Coronary artery (tissue), 2 donors: ENCODE results near the gene MKX.

Experiments used
- DNase-seq: peaks from one replicate; pipeline ENCODE4 v3.0.0-alpha.2; 2017; ENCODE audit warnings: low spot score
- H3K27ac ChIP-seq, 2 donors: fragments of 200-600 bp; sonication (generic); one replicate each; pipeline ENCODE4 v1.5.1; 2016 to 2019
- H3K4me3 ChIP-seq: fragments of 200-600 bp; sonication (generic); 2 replicates; pipeline ENCODE4 v1.5.1; 2016; ENCODE audit warnings: mild to moderate bottlenecking, moderate library complexity
- TF ChIP-seq, protein P1 (sequence below): fragments of 200-600 bp; sonication (generic); IDR thresholded peaks from one replicate; pipeline ENCODE4 v1.5.1; 2019; ENCODE audit warnings: antibody characterized with exemption

MKX gene

DNA sequence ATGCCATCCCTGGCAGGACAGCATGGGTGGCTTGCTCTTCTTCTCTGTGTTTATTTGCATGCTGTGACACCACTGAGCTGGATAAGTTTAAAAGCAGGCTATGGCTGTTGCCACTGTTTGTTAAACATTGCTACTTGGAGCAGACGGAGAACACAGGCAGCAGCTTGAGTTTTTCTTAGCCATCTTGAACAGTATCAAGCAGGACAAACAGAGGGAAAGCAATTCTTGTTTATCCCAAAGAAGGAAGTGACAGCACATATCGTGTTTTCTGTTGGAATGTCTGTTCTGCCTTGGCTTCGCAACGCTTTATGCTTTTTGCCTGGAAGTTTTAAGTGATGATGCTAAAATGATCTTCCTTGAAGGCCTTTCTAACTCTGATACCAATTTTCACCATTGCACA is 73.8 kb downstream of the MKX start:
- DNase-seq: no peak

DNA sequence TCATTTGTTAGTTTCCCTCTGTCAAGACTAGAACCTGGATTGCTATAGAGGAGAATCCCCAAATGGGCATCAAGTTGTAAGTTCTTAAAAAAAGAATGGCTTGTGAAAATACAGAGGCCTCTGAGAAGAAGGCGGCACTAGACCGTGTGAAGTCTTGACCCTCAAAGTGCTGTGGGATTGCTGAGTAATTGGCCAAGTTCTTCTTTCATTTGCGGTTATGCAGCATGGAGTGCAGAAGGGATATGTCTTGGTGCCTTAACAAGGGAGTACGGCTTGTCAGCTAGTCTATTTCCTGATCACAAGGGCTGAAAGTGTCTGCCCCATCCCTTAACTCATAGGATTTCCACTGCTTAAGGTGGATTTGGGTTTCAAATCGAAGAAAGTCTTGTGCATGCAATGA is 81.2 kb downstream of the MKX start:
- H3K27ac ChIP-seq: no peak overlapping the region
- TF ChIP-seq, protein P1, sequence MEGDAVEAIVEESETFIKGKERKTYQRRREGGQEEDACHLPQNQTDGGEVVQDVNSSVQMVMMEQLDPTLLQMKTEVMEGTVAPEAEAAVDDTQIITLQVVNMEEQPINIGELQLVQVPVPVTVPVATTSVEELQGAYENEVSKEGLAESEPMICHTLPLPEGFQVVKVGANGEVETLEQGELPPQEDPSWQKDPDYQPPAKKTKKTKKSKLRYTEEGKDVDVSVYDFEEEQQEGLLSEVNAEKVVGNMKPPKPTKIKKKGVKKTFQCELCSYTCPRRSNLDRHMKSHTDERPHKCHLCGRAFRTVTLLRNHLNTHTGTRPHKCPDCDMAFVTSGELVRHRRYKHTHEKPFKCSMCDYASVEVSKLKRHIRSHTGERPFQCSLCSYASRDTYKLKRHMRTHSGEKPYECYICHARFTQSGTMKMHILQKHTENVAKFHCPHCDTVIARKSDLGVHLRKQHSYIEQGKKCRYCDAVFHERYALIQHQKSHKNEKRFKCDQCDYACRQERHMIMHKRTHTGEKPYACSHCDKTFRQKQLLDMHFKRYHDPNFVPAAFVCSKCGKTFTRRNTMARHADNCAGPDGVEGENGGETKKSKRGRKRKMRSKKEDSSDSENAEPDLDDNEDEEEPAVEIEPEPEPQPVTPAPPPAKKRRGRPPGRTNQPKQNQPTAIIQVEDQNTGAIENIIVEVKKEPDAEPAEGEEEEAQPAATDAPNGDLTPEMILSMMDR: no peak
- no peak overlapping the region for H3K4me3 ChIP-seq
- DNase-seq: no peak

More for the DNA sequence above, 73.8 kb downstream of the MKX start:
- TF ChIP-seq, protein P1: no peak
- no peak overlapping the region for H3K27ac ChIP-seq
- no peak overlapping the region for H3K4me3 ChIP-seq

DNA sequence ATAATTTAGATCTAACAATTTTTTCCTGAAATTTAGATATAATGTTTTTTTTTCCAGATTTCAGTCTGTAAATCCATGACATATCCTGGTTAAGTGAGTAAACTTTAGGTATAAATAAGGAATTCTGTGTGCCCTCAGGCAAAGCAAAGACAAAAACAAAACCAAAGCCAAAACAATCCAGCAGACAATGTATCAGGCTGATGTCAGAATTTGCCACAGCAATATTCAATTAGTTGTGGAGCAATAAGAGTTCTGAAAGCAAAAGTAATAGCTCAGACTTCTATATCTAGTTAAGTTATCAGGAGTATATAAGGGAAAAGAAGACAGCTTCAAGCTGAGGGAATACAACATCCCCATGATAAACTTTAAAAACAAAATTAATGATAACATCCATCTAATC is 82.0 kb downstream of the MKX start:
- DNase-seq: no peak
- H3K4me3 ChIP-seq: no peak overlapping the region
- no peak overlapping the region for H3K27ac ChIP-seq
- TF ChIP-seq, protein P1: no peak

DNA sequence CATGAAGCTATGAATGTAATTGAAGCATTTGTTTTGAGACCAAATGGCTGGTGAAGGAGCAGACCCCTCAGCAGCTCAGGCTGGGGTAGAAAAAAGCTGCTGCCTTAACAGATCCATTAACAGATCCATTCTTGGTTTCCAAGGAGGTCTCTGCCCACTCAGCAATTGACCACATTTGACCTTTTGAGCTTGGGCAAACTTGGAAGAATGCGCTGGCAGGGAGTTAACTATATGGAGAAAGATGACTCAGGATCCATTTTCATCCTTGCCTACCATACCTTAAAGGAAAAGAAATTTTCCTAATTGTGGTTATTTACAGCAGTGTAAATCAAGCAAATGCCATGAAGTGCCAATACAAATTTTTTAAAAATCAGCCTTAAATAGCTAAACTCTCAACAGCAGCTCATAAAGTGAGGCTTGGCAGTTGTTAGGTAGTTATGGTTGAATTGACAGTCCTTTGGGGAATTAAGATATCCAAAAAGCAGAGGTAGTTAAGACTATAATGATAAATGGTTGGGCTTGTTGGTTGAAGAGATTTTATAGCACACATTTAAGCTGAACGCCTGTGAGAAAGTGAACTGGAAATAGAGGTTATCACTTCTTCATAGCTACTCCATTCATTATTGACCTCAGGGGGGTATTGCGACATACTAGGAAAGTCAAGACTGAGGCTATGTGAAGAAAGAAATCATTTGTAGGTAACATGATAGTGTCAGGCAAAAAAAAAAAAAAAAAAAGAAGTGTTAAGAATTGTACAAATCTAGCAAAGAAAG is 83.9 kb downstream of the MKX start:
- H3K27ac ChIP-seq: no peak overlapping the region
- TF ChIP-seq, protein P1: no peak
- no peak for DNase-seq
- no peak overlapping the region for H3K4me3 ChIP-seq

DNA sequence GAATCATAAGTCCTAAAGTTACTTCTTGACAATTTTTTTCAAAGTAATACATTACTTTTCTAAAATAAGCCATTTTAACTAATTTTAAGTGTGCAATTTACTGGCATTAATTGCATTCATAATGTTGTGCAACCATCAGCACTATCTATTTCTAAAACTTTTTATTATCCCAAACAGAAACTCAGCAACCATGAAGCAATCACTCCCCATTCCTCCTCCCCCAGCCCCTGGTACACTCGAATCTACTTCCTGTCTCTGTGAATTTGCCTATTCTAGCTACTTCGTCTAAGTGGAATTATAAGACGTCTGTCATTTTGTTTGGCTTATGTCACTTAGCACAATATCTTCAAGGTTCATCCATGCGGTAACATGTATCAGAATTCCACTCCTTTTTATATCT is 84.9 kb downstream of the MKX start:
- DNase-seq: no peak
- no peak overlapping the region for H3K4me3 ChIP-seq
- no peak overlapping the region for H3K27ac ChIP-seq
- TF ChIP-seq, protein P1: no peak

DNA sequence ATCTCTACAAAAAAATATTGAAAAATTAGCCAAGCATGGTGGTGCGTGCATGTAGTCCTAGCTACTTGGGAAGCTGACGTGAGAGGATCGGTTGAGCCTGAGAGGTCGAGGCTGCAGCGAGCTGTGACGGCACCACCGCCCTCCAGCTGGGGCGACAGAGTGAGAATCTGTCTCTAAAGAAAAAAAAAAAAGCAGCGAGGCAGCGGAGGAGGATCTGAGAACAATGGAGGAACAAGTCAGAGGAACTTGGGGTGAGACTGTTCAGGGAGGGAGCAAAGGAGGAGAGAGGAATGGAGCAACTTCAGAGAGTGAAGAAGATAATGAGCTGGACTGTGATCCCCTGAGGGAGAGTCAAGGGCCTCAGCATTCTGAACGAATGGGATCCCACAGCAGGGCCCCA is 85.4 kb downstream of the MKX start:
- DNase-seq: no peak
- H3K27ac ChIP-seq: no peak overlapping the region
- TF ChIP-seq, protein P1: no peak
- H3K4me3 ChIP-seq: no peak overlapping the region

DNA sequence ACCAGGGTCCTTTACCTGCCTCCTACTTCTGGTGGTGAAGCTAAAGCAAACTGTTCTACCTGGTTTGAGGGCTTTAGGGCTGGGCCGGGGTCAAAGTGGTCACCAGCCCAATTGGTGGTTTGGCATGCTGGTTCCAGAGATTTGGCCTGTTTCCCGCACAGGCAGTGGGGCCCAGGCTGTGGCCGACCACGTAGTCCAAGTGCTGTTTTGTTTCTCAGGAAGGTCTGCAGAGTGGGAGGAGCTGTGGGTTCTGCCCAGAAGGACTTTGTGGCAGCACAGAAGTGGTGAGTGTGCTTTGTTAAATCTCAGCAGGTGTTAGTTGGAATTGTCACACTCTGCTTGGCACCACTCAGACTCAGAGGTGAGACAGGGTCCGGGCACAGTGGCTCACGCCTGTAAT is 85.8 kb downstream of the MKX start:
- no peak overlapping the region for H3K4me3 ChIP-seq
- H3K27ac ChIP-seq: no peak overlapping the region
- no peak for DNase-seq
- TF ChIP-seq, protein P1: no peak
